Measurements from ENCODE around the gene FCAMR.
"Not testable (repeated sequence)": the region's sequence is repeated elsewhere in the genome, so short reads cannot be mapped to it uniquely, and the experiment has no call there.

The FCAMR gene

GRCh38 chr1:206930210-206930798 lies 40.0 kb downstream of the FCAMR start:
- no peak for DNase-seq

GRCh38 chr1:206929524-206929923 lies 40.7 kb downstream of the FCAMR start:
- DNase-seq, result no peak

GRCh38 chr1:206926286-206926685 lies 44.0 kb downstream of the FCAMR start:
- no peak for DNase-seq

- DNase-seq, result no peak
These were observed 45.0 kb downstream of the FCAMR start for GRCh38 chr1:206925106-206925736.

- no peak for DNase-seq
These were observed 45.6 kb downstream of the FCAMR start for GRCh38 chr1:206924592-206925105.

GRCh38 chr1:206923961-206924557 lies 46.2 kb downstream of the FCAMR start:
- not testable (repeated sequence) for DNase-seq

- DNase-seq, result no peak
These were observed 47.0 kb downstream of the FCAMR start for GRCh38 chr1:206923009-206923960.

GRCh38 chr1:206922524-206922923 lies 47.7 kb downstream of the FCAMR start:
- no peak for DNase-seq

- DNase-seq, result peak; percentile 40
These were observed 48.4 kb downstream of the FCAMR start, which contains the start of gene FCMR for GRCh38 chr1:206921772-206922265. Gene FCMR (minus strand): TSS chr1:206921941. CDS start chr1:206921854, 87 bp downstream.

- DNase-seq, result no peak
These were observed 52.2 kb downstream of the FCAMR start for GRCh38 chr1:206918076-206918475.

GRCh38 chr1:206916000-206916709 lies 54.1 kb downstream of the FCAMR start:
- DNase-seq, result no peak

- peak; percentile 33 for DNase-seq
These were observed 55.1 kb downstream of the FCAMR start for GRCh38 chr1:206915030-206915735.

- DNase-seq, result no peak
These were observed 56.3 kb downstream of the FCAMR start for GRCh38 chr1:206913766-206914537.

GRCh38 chr1:206912445-206913095 lies 57.7 kb downstream of the FCAMR start:
- peak; percentile 84 for DNase-seq

GRCh38 chr1:206911064-206911663 lies 59.1 kb downstream of the FCAMR start:
- peak; percentile 54 for DNase-seq

- no peak for DNase-seq
These were observed 60.4 kb downstream of the FCAMR start for GRCh38 chr1:206909883-206910318.

- DNase-seq, result peak; percentile 79
These were observed 60.9 kb downstream of the FCAMR start for GRCh38 chr1:206909161-206909882.

GRCh38 chr1:206908038-206908437 lies 62.2 kb downstream of the FCAMR start:
- DNase-seq, result no peak

All from DMS79 treated with DMSO at 0.1 percent for 48 hours (cell line).